HFF-Myc (cell line): ENCODE results near the gene PRKG2.
"Not testable (repeated sequence)": the region's sequence is repeated elsewhere in the genome, so short reads cannot be mapped to it uniquely, and the experiment has no call there.

Experiments
- DNase-seq: peaks from one replicate; pipeline ENCODE4 v3.0.0-alpha.2; 2011; ENCODE audit warnings: low read depth; ENCODE audit errors: extremely low read depth
- H3K4me3 ChIP-seq: replicated peaks from 2 replicates; pipeline ENCODE4 v1.5.1; 2011; ENCODE audit warnings: low read depth, mild to moderate bottlenecking, control low read depth, low read length
- TF ChIP-seq, protein P1 (sequence below): IDR thresholded peaks from 2 replicates; pipeline ENCODE4 v1.5.1; 2012; ENCODE audit warnings: mild to moderate bottlenecking, low read depth, low read length, control low read depth; ENCODE audit errors: missing control alignments

PRKG2 gene

DNA sequence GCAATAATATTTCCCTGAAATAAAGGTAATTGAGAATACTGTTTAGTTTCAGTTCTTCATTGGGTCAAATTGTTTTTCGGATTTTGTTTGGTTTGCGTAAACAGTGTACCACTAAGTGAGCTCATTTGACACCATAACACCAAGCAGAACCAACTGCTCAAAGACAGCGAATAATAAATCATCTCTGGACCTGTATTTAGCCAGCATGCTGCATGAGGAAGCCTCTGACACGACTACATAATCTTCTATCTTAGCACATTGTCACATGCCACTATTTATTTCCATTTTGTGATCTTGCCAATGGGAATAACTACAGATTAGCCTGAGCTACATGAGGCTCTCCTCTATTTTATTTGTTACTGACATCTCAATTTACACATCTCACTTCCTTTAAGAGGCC lies 12.1 kb upstream of the PRKG2 start:
- no peak for DNase-seq
- TF ChIP-seq, protein P1, sequence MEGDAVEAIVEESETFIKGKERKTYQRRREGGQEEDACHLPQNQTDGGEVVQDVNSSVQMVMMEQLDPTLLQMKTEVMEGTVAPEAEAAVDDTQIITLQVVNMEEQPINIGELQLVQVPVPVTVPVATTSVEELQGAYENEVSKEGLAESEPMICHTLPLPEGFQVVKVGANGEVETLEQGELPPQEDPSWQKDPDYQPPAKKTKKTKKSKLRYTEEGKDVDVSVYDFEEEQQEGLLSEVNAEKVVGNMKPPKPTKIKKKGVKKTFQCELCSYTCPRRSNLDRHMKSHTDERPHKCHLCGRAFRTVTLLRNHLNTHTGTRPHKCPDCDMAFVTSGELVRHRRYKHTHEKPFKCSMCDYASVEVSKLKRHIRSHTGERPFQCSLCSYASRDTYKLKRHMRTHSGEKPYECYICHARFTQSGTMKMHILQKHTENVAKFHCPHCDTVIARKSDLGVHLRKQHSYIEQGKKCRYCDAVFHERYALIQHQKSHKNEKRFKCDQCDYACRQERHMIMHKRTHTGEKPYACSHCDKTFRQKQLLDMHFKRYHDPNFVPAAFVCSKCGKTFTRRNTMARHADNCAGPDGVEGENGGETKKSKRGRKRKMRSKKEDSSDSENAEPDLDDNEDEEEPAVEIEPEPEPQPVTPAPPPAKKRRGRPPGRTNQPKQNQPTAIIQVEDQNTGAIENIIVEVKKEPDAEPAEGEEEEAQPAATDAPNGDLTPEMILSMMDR = no peak
- H3K4me3 ChIP-seq = no peak overlapping the region

DNA sequence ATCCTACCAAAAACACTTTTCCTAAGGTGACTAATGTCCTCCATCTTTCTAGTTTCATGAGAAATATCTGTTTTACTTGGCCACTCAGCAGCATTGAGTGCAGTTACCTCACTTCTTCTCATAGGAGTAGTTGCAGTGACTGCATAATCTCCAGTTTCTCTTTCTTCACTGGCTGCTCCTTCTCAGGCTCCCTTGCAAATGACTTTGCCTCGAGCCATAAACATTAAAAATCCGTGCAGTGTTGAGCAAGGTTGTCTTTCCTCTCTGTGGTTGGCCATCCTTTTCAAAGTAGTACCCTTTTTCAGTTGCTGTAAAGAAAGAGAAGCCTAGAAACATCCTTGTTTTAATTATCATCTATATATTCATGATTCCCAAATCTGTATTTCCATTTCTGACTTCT lies 10.2 kb upstream of the PRKG2 start:
- TF ChIP-seq, protein P1 = no peak
- no peak overlapping the region for H3K4me3 ChIP-seq
- DNase-seq = no peak

- DNase-seq = not testable (repeated sequence)
These were observed 7.1 kb upstream of the PRKG2 start for GRCh38 chr4:81222082-81222472.

GRCh38 chr4:81221303-81222081 lies 6.5 kb upstream of the PRKG2 start:
- no peak for DNase-seq
- TF ChIP-seq, protein P1 = no peak

More at GRCh38 chr4:81222082-81222472, 7.1 kb upstream of the PRKG2 start:
- H3K4me3 ChIP-seq = not testable (repeated sequence)

DNA sequence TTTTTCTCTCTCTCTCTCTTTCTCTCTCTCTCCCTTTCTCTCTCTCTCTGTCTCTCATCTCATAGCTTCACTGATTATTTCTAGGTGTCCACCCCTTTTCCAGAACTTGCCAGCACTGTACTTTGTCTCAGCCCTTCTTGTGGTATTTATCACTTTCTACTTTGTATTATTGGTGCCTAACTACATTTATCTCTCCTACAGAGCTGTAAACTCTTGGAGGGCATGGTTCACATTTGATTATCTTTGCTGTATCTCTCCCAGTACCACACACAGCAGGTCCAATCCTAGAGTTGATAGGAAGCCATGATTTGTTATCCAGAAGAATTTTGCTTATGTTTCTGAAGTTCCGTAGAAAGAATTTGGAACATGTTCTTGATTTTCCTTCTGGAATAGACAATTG lies 5.2 kb upstream of the PRKG2 start:
- no peak for DNase-seq
- TF ChIP-seq, protein P1 = no peak

More at GRCh38 chr4:81221303-81222081, 6.5 kb upstream of the PRKG2 start:
- no peak overlapping the region for H3K4me3 ChIP-seq

GRCh38 chr4:81218206-81218605 lies 3.2 kb upstream of the PRKG2 start:
- TF ChIP-seq, protein P1 = no peak
- DNase-seq = no peak

More for the DNA sequence above, 5.2 kb upstream of the PRKG2 start:
- no peak overlapping the region for H3K4me3 ChIP-seq

GRCh38 chr4:81217779-81218178 lies 2.8 kb upstream of the PRKG2 start:
- TF ChIP-seq, protein P1 = no peak
- DNase-seq = no peak
- no peak overlapping the region for H3K4me3 ChIP-seq

More at GRCh38 chr4:81218206-81218605, 3.2 kb upstream of the PRKG2 start:
- no peak overlapping the region for H3K4me3 ChIP-seq
